Measurements from ENCODE around the gene PLA2G4E. TPM values are rescaled to one million over a fixed set of nuclear protein-coding genes. Genes with fewer than 3 reads are reported as not detected.

Gene PLA2G4E
- total RNA-seq, 1 donor from 2014 or later = 0.52 TPM

- Histone ChIP-seq H3K27ac (ENCODE audit: low read depth, low read length) (peak overlapping the region; percentile 48), H3K36me3 (ENCODE audit: control insufficient read depth in 3 of 3, insufficient read depth in 3 of 3, low read length in 3 of 3) (no peaks in the 10 kb centered on the region), H3K27me3 (ENCODE audit: control insufficient read depth in 3 of 3, insufficient read depth in 3 of 3, low read length in 3 of 3) (no peaks in the 10 kb centered on the region), H3K9me3 (ENCODE audit: control insufficient read depth in 3 of 3, low read length in 3 of 3) (no peaks in the 10 kb centered on the region), H3K4me3 (ENCODE audit: low read length in 3 of 3) (no peak overlapping the region), H3K4me1 (ENCODE audit: control insufficient read depth in 3 of 3, insufficient read depth in 3 of 3, low read length in 3 of 3) (peaks cover 53 to 64% (median 56%) of the 10 kb centered on the region in 3 donors), H3K9ac (ENCODE audit: low read depth in 1 of 3, low read length in 3 of 3) (no peak overlapping the region)
Observed at GRCh38 chr15:42053914-42054313, 33.1 kb upstream of the PLA2G4E start.

DNA sequence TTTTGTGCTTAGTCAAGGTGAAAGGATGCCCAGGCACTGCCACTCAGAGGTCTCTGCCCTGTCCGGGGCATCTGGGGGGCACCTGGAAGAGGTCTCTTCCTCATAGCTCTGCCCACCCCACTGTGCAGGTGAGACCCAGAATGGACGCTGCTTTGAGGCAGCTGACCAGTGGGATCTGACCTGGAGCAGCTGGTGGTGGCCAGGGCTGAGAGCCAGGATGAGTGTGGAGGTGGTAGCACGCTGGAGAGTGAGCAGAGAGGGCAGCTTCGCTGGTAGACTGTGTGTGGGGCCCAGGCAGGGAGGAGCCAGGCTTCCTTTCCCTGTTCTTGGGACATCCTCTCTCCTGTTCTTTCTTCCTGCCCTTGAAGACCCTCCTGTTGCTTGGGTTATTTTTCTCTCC, 32.2 kb upstream of the PLA2G4E start:
- H3K4me1 ChIP-seq (ENCODE audit: control insufficient read depth in 3 of 3, insufficient read depth in 3 of 3, low read length in 3 of 3) = peaks cover 58 to 71% (median 59%) of the 10 kb centered on the region in 3 donors
- H3K27ac ChIP-seq (ENCODE audit: low read depth, low read length) = peak overlapping the region; percentile 32
- no peaks in the 10 kb centered on the region for H3K27me3 ChIP-seq (ENCODE audit: control insufficient read depth in 3 of 3, insufficient read depth in 3 of 3, low read length in 3 of 3)

GRCh38 chr15:42050484-42051255, 29.8 kb upstream of the PLA2G4E start:
- no peaks in the 10 kb centered on the region for H3K9me3 ChIP-seq (ENCODE audit: control insufficient read depth in 3 of 3, low read length in 3 of 3)
- no peaks in the 10 kb centered on the region for H3K27me3 ChIP-seq (ENCODE audit: control insufficient read depth in 3 of 3, insufficient read depth in 3 of 3, low read length in 3 of 3)
- no peaks in the 10 kb centered on the region for H3K36me3 ChIP-seq (ENCODE audit: control insufficient read depth in 3 of 3, insufficient read depth in 3 of 3, low read length in 3 of 3)
- H3K4me1 ChIP-seq (ENCODE audit: control insufficient read depth in 3 of 3, insufficient read depth in 3 of 3, low read length in 3 of 3) = peaks cover 47 to 58% (median 48%) of the 10 kb centered on the region in 3 donors
- peak overlapping the region in 1 of 3 donors; percentile 38 for H3K4me3 ChIP-seq (ENCODE audit: low read length in 3 of 3)
- peak overlapping the region; percentile 74 to 83 (median 77) for H3K9ac ChIP-seq (ENCODE audit: low read depth in 1 of 3, low read length in 3 of 3)
- peak overlapping the region; percentile 92 for H3K27ac ChIP-seq (ENCODE audit: low read depth, low read length)

More for the DNA sequence above, 32.2 kb upstream of the PLA2G4E start:
- H3K9ac ChIP-seq (ENCODE audit: low read depth in 1 of 3, low read length in 3 of 3) = peak overlapping the region in 1 of 3 donors; percentile 62
- H3K36me3 ChIP-seq (ENCODE audit: control insufficient read depth in 3 of 3, insufficient read depth in 3 of 3, low read length in 3 of 3) = no peaks in the 10 kb centered on the region
- no peak overlapping the region for H3K4me3 ChIP-seq (ENCODE audit: low read length in 3 of 3)
- H3K9me3 ChIP-seq (ENCODE audit: control insufficient read depth in 3 of 3, low read length in 3 of 3) = no peaks in the 10 kb centered on the region

- peak overlapping the region in 1 of 3 donors; percentile 30 for H3K4me3 ChIP-seq (ENCODE audit: low read length in 3 of 3)
- peak overlapping the region; percentile 92 for H3K27ac ChIP-seq (ENCODE audit: low read depth, low read length)
- H3K4me1 ChIP-seq (ENCODE audit: control insufficient read depth in 3 of 3, insufficient read depth in 3 of 3, low read length in 3 of 3) = peaks cover 39 to 52% (median 40%) of the 10 kb centered on the region in 3 donors
- H3K27me3 ChIP-seq (ENCODE audit: control insufficient read depth in 3 of 3, insufficient read depth in 3 of 3, low read length in 3 of 3) = no peaks in the 10 kb centered on the region
- no peak overlapping the region for H3K9ac ChIP-seq (ENCODE audit: low read depth in 1 of 3, low read length in 3 of 3)
- H3K9me3 ChIP-seq (ENCODE audit: control insufficient read depth in 3 of 3, low read length in 3 of 3) = no peaks in the 10 kb centered on the region
- no peaks in the 10 kb centered on the region for H3K36me3 ChIP-seq (ENCODE audit: control insufficient read depth in 3 of 3, insufficient read depth in 3 of 3, low read length in 3 of 3)
Observed at GRCh38 chr15:42048821-42049200, 28.0 kb upstream of the PLA2G4E start.

DNA sequence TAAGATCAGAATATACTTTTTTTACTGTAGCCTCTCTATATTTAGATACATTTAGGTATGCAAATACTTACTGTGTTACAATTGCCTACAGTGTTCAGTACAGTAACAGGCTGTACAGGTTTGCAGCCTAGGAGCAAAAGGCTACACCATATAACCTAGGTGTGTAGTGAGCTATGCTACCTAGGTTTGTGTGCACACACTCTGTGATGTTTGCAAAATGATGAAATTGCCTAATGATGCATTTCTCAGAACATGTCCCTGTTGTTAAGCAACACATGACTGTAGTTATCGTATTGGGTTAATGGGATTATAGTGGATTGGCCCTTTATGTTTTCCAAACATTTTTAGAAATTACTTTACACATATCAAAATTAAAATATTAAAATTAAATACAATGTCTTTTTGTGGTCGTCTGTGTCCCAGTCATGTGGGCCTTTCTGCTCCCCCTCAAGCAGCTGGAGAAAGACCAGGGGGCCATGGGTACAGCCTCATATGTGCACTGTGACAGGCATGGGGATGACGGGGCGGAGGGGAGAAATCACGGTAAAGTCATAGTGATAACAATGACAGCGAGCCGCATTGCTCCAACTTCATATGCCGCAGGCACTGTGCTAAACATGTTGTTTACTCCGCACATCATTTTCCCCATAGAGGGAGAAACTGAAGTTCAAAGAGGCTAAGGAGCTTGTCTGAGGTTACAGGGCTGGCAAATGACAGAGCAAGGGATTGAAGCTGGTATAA, 27.4 kb upstream of the PLA2G4E start:
- Histone ChIP-seq H3K27ac (ENCODE audit: low read depth, low read length) (peak overlapping the region; percentile 92), H3K4me3 (ENCODE audit: low read length in 3 of 3) (no peak overlapping the region), H3K36me3 (ENCODE audit: control insufficient read depth in 3 of 3, insufficient read depth in 3 of 3, low read length in 3 of 3) (no peaks in the 10 kb centered on the region)

GRCh38 chr15:42046597-42046996, 25.8 kb upstream of the PLA2G4E start:
- H3K36me3 ChIP-seq (ENCODE audit: control insufficient read depth in 3 of 3, insufficient read depth in 3 of 3, low read length in 3 of 3) = no peaks in the 10 kb centered on the region
- no peak overlapping the region for H3K27ac ChIP-seq (ENCODE audit: low read depth, low read length)
- no peaks in the 10 kb centered on the region for H3K9me3 ChIP-seq (ENCODE audit: control insufficient read depth in 3 of 3, low read length in 3 of 3)
- no peak overlapping the region for H3K9ac ChIP-seq (ENCODE audit: low read depth in 1 of 3, low read length in 3 of 3)
- H3K4me3 ChIP-seq (ENCODE audit: low read length in 3 of 3) = no peak overlapping the region
- peaks cover 25 to 37% (median 27%) of the 10 kb centered on the region in 3 donors for H3K4me1 ChIP-seq (ENCODE audit: control insufficient read depth in 3 of 3, insufficient read depth in 3 of 3, low read length in 3 of 3)
- H3K27me3 ChIP-seq (ENCODE audit: control insufficient read depth in 3 of 3, insufficient read depth in 3 of 3, low read length in 3 of 3) = no peaks in the 10 kb centered on the region

More for the DNA sequence above, 27.4 kb upstream of the PLA2G4E start:
- Histone ChIP-seq H3K9me3 (ENCODE audit: control insufficient read depth in 3 of 3, low read length in 3 of 3) (no peaks in the 10 kb centered on the region), H3K9ac (ENCODE audit: low read depth in 1 of 3, low read length in 3 of 3) (no peak overlapping the region), H3K27me3 (ENCODE audit: control insufficient read depth in 3 of 3, insufficient read depth in 3 of 3, low read length in 3 of 3) (no peaks in the 10 kb centered on the region), H3K4me1 (ENCODE audit: control insufficient read depth in 3 of 3, insufficient read depth in 3 of 3, low read length in 3 of 3) (peaks cover 33 to 48% (median 35%) of the 10 kb centered on the region in 3 donors)

DNA sequence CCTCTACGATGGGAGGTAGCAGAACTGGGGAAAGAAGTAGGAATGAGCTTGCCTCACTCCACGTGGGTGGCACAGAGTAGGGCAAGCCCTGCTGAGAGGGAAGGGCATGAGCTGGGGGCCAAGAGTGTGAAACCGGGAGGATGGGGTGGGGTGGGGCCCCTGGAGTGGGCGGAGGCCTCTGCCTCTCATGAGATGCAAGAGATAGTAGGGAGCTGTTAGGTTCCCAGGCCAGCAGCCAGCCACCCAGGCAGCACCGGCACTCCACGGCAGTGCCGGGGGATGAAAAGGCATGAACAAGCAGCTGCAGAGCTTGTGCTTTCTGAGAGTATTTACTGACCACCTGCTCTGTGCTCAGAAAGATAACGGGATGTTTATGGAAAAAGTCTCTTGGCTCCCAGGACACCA, 24.4 kb upstream of the PLA2G4E start:
- no peaks in the 10 kb centered on the region for H3K9me3 ChIP-seq (ENCODE audit: control insufficient read depth in 3 of 3, low read length in 3 of 3)
- H3K27me3 ChIP-seq (ENCODE audit: control insufficient read depth in 3 of 3, insufficient read depth in 3 of 3, low read length in 3 of 3) = no peaks in the 10 kb centered on the region
- H3K27ac ChIP-seq (ENCODE audit: low read depth, low read length) = no peak overlapping the region
- no peak overlapping the region for H3K4me3 ChIP-seq (ENCODE audit: low read length in 3 of 3)
- H3K36me3 ChIP-seq (ENCODE audit: control insufficient read depth in 3 of 3, insufficient read depth in 3 of 3, low read length in 3 of 3) = no peaks in the 10 kb centered on the region
- no peak overlapping the region for H3K9ac ChIP-seq (ENCODE audit: low read depth in 1 of 3, low read length in 3 of 3)
- H3K4me1 ChIP-seq (ENCODE audit: control insufficient read depth in 3 of 3, insufficient read depth in 3 of 3, low read length in 3 of 3) = peaks cover 12 to 23% (median 14%) of the 10 kb centered on the region in 3 donors

DNA sequence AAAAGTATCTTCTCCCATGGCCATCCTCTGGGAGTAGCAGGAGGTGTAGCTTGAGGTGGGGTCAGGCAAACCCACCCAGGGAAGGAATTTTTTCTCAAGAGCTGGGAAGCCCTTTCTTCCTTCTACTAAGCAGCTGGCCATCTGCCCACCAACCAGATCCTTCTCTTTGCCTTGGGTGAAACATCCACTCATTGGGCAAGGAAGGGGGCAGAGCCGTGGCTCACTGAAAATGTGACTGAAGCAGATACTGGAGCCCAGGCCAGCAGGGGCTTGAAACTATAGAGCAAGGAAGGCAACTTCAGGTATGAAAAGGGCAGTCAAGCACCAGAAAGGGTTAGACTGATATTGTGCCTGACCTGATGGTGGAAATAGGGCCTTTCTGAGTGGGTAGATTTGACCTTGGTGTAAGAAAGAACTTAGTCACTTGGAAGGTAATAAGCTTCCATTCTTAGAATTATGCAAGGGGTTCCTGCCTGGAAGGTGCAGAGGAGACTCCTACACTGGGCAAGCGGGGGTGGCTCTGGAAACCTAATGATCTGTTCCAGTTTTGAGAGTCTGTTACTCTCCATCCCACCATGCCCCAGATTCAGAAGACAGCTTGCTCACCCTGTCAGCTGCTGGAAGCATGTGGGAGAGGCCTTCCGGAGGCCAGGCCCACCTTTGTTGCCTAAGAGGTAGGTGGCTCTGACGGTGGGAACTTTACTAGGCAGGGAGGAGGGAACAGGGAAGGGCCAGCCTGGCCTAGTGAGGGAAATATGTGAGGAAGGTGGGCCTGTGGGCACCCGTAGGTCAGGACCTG, 22.0 kb upstream of the PLA2G4E start:
- no peaks in the 10 kb centered on the region for H3K36me3 ChIP-seq (ENCODE audit: control insufficient read depth in 3 of 3, insufficient read depth in 3 of 3, low read length in 3 of 3)
- no peak overlapping the region for H3K27ac ChIP-seq (ENCODE audit: low read depth, low read length)
- peaks cover 0 to 8% (median under 1%) of the 10 kb centered on the region in 3 donors for H3K4me1 ChIP-seq (ENCODE audit: control insufficient read depth in 3 of 3, insufficient read depth in 3 of 3, low read length in 3 of 3)
- H3K9ac ChIP-seq (ENCODE audit: low read depth in 1 of 3, low read length in 3 of 3) = no peak overlapping the region
- no peak overlapping the region for H3K4me3 ChIP-seq (ENCODE audit: low read length in 3 of 3)
- no peaks in the 10 kb centered on the region for H3K9me3 ChIP-seq (ENCODE audit: control insufficient read depth in 3 of 3, low read length in 3 of 3)
- H3K27me3 ChIP-seq (ENCODE audit: control insufficient read depth in 3 of 3, insufficient read depth in 3 of 3, low read length in 3 of 3) = no peaks in the 10 kb centered on the region

GRCh38 chr15:42038401-42038800, 17.6 kb upstream of the PLA2G4E start:
- Histone ChIP-seq H3K27me3 (ENCODE audit: control insufficient read depth in 3 of 3, insufficient read depth in 3 of 3, low read length in 3 of 3) (no peaks in the 10 kb centered on the region), H3K9me3 (ENCODE audit: control insufficient read depth in 3 of 3, low read length in 3 of 3) (no peaks in the 10 kb centered on the region), H3K36me3 (ENCODE audit: control insufficient read depth in 3 of 3, insufficient read depth in 3 of 3, low read length in 3 of 3) (no peaks in the 10 kb centered on the region), H3K4me3 (ENCODE audit: low read length in 3 of 3) (no peak overlapping the region), H3K9ac (ENCODE audit: low read depth in 1 of 3, low read length in 3 of 3) (no peak overlapping the region), H3K27ac (ENCODE audit: low read depth, low read length) (no peak overlapping the region), H3K4me1 (ENCODE audit: control insufficient read depth in 3 of 3, insufficient read depth in 3 of 3, low read length in 3 of 3) (peaks cover 0 to 18% (median 7%) of the 10 kb centered on the region in 3 donors)
